Aorta (tissue), 5 donors: ENCODE results near the gene C16orf92. TPM values are rescaled to one million over a fixed set of nuclear protein-coding genes. Genes with fewer than 3 reads are reported as not detected.
"Not testable (repeated sequence)": the region's sequence is repeated elsewhere in the genome, so short reads cannot be mapped to it uniquely, and the experiment has no call there.

Experiments
- ATAC-seq: fragments of 200-7000 bp; cut with Tn5 transposase; one replicate; pipeline ENCODE4 v1.9.1; 2022; ENCODE audit warnings: moderate library complexity; ENCODE audit not compliant: low FRiP score
- DNase-seq, 2 donors: peaks; one replicate each; pipeline ENCODE4 v3.0.0-alpha.2; 2020
- H3K27ac ChIP-seq, 2 donors: one replicate each; pipeline ENCODE4 v1.5.1; 2013; ENCODE audit warnings: low read length in 2 of 2, mild to moderate bottlenecking in 2 of 2, moderate library complexity in 2 of 2, control low read depth in 1 of 2, inconsistent platforms in 1 of 2, low read depth in 1 of 2
- H3K27me3 ChIP-seq, 2 donors: one replicate each; pipeline ENCODE4 v1.6.1; 2013; ENCODE audit warnings: control low read depth in 1 of 2, low read length in 1 of 2, mild to moderate bottlenecking in 1 of 2, moderate library complexity in 1 of 2; ENCODE audit not compliant: insufficient read depth in 2 of 2, control insufficient read depth in 1 of 2
- H3K36me3 ChIP-seq, 2 donors: one replicate each; pipeline ENCODE4 v1.6.1; 2013; ENCODE audit warnings: control low read depth in 1 of 2, low read length in 1 of 2, mild to moderate bottlenecking in 1 of 2; ENCODE audit not compliant: insufficient read depth in 2 of 2, control insufficient read depth in 1 of 2
- H3K4me1 ChIP-seq, 2 donors: one replicate each; pipeline ENCODE4 v1.6.1; 2013; ENCODE audit warnings: low read length in 2 of 2, control low read depth in 1 of 2, mild to moderate bottlenecking in 1 of 2, moderate library complexity in 1 of 2; ENCODE audit not compliant: insufficient read depth in 2 of 2, control insufficient read depth in 1 of 2
- H3K4me3 ChIP-seq, 2 donors: one replicate each; pipeline ENCODE4 v1.5.1; 2013; ENCODE audit warnings: low read length in 2 of 2, control low read depth in 1 of 2, mild to moderate bottlenecking in 1 of 2
- H3K9me3 ChIP-seq: one replicate; pipeline ENCODE4 v1.6.1; 2013; ENCODE audit warnings: mild to moderate bottlenecking, low read length; ENCODE audit not compliant: control insufficient read depth
- WGBS, 2 donors: extraction: QIAGEN DNeasy Blood & Tissue Kit; methylation state at CpG; one replicate each; pipeline ENCODE4 v1.1.7; 2013; 5-methylcytosine and 5-hydroxymethylcytosine counted together
- intact Hi-C, 2 donors: fragments of 100-400 bp; cut with DNase I; formaldehyde crosslinking; loops; one replicate each; pipeline versions ENCODE4 v1.14.2 to v1.15.0; 2022
- polyA plus RNA-seq, 2 donors: library from polyadenylated mRNA; stranded (reverse); fragments of 200-250 nt; gene quantifications; one replicate each; pipeline ENCODE4 v1.2.3, GENCODE V29; 2013
- total RNA-seq, 2 donors: library from RNA; stranded (reverse); fragmentation: NEBNext Ultra II Directional; extraction: Animal tissue kit (Norgen Biotek cat#: 25700); gene quantifications; one replicate each; pipeline ENCODE4 v1.2.1, GENCODE V29; 2021
- donor health status: healthy with polysubstance abuse.
- donor health status: Bipolar disorder and iron deficiency.
- donor health status: DM: no; HTN: no; CAD: no.
- donor health status: DM: no; HTN: no; CAD: no.
- donor health status: DM: yes; HTN: yes; CAD: no.

The C16orf92 gene
- total and polyA plus RNA-seq, 4 donors: not detected

DNA sequence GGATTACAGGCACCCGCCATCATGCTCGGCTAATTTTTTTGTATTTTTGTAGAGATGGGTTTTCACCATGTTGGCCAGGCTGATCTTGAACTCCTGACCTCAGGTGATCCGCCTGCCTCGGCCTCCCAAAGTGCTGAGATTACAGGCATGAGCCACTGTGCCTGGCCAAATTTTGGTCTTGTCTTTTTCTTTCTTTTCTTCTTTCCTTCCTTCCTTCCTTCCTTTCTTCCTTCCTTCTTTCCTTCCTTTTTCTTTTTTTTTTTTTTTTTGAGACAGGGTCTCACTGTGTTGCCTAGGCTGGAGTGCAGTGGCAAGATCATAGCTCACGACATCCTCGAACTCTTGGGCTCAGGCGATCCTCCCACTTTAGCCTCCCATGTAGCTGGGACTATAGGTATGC lies 7.5 kb upstream of the C16orf92 start:
- 91 to 92% methylated on average over 7 of the region's 7 CpGs for WGBS, 2 donors
- H3K36me3 ChIP-seq, DNase-seq, ATAC-seq, H3K27ac ChIP-seq, H3K4me1 ChIP-seq, H3K4me3 ChIP-seq, intact Hi-C loops, H3K27me3 ChIP-seq, H3K9me3 ChIP-seq: not testable (repeated sequence)

GRCh38 chr16:30016555-30017276 lies 6.3 kb upstream of the C16orf92 start:
- no peak for ATAC-seq
- 70 to 74% methylated on average over 8 of the region's 8 CpGs for WGBS, 2 donors
- Histone ChIP-seq H3K4me1 (no peaks in the 10 kb centered on the region), H3K4me3 (no peak overlapping the region), H3K27ac (no peak overlapping the region), H3K36me3 (no peaks in the 10 kb centered on the region), H3K9me3 (no peaks in the 10 kb centered on the region), H3K27me3 (no peaks in the 10 kb centered on the region)
- no peak for DNase-seq
- intact Hi-C loops: no loop called here

DNA sequence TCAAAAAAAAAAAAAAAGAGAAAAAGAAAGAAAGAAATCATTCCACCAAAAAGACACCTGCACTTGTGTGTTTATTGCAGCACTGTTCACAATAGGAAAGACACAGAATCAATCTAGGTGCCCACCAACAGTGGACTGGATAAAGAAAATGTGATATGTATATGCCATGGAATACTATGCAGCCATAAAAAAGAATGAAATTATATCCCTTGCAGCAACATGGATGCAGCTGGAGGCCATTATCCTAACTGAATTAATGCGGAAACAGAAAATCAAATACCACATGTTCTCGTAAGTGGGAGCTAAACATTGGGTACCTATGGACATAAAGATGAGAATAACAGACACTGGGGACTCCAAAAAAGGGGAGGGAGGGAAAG lies 5.7 kb upstream of the C16orf92 start:
- WGBS, 2 donors: 98% methylated on average over 2 of the region's 2 CpGs

DNA sequence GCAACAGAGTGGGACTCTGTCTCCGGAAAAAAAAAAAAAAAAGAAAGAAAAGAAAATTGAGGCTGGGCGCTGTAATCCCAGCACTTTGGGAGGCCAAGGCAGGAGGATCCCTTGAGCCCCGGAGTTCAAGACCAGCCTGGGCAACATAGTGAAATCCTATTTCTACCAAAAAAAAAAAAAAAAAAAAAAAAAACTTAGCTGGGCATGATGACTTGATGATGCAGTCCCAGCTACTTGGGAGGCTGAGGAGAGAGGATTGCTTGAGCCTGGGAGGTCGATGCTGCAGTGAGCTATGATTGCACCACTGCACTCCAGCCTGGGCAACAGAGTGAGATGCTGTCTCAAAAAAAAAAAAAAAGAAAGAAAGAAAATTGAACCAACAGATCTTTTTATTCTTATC lies 5.1 kb upstream of the C16orf92 start:
- intact Hi-C loops, H3K27ac ChIP-seq, ATAC-seq, H3K27me3 ChIP-seq, H3K9me3 ChIP-seq, H3K36me3 ChIP-seq, H3K4me3 ChIP-seq, H3K4me1 ChIP-seq, DNase-seq: not testable (repeated sequence)
- WGBS, 2 donors: 80 to 92% methylated on average over 4 of the region's 4 CpGs

More for the DNA sequence above, 5.7 kb upstream of the C16orf92 start:
- Histone ChIP-seq H3K4me3 (no peak overlapping the region), H3K4me1 (no peaks in the 10 kb centered on the region), H3K9me3 (no peaks in the 10 kb centered on the region), H3K36me3 (no peaks in the 10 kb centered on the region), H3K27ac (no peak overlapping the region), H3K27me3 (no peaks in the 10 kb centered on the region)
- intact Hi-C loops: no loop called here
- ATAC-seq: no peak
- no peak for DNase-seq

DNA sequence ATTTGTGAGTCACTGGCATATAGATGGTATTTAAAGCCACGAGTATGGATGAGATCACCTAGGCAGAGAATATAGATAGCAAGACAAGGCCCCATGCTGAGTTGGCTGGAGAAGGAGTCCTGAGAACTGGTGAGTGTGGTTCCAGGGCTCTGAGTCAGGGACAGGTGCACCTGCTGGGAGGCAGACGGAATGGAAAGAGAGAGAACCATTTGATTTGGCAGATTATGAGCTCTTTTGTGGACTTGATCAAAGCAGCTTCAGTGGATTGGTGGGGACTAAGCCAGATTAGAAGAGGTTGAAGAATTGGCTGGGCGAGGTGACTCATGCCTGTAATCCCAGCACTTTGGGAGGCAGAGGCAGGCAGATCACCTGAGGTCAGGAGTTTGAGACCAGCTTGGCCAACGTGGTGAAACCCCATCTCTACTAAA lies 4.3 kb upstream of the C16orf92 start:
- no peaks in the 10 kb centered on the region for H3K9me3 ChIP-seq
- H3K27me3 ChIP-seq: no peaks in the 10 kb centered on the region
- H3K4me1 ChIP-seq: no peaks in the 10 kb centered on the region
- 67 to 69% methylated on average over 4 of the region's 4 CpGs for WGBS, 2 donors
- H3K36me3 ChIP-seq: no peaks in the 10 kb centered on the region
- DNase-seq (no peak), ATAC-seq (no peak)
- intact Hi-C loops: no loop called here
- no peak overlapping the region for H3K4me3 ChIP-seq
- H3K27ac ChIP-seq: no peak overlapping the region

DNA sequence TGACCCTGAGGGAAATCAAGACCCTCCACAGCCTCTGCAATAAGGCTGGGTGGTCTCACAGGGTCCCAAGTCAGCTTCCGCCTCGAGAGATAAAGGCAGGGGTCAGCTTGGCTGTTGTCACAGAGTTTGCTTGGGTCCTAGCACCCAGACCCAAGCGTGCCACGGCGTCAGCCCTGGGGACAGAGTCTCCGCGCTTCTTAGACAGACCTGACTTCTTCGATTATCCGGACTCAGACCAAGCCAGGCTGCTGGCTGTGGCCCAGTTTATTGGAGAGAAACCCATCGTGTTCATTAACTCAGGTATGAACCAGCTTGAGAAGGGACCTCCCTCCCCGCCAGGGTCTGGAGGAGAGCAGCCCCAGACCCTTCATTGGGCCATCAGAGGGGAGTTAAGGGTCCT lies 588 bp downstream of the C16orf92 start:
- WGBS, 2 donors: 83 to 84% methylated on average over 11 of the region's 11 CpGs
- DNase-seq (no peak), ATAC-seq (no peak)
- no peaks in the 10 kb centered on the region for H3K4me1 ChIP-seq
- H3K27ac ChIP-seq: no peak overlapping the region
- H3K4me3 ChIP-seq: no peak overlapping the region
- no peaks in the 10 kb centered on the region for H3K27me3 ChIP-seq
- H3K9me3 ChIP-seq: no peaks in the 10 kb centered on the region
- intact Hi-C loops: loop anchor here in 1 of 2 donors (10.0 kb wide), 1 partner anchor 329 kb away; no protein-coding TSS in a partner anchor
- H3K36me3 ChIP-seq: no peaks in the 10 kb centered on the region

DNA sequence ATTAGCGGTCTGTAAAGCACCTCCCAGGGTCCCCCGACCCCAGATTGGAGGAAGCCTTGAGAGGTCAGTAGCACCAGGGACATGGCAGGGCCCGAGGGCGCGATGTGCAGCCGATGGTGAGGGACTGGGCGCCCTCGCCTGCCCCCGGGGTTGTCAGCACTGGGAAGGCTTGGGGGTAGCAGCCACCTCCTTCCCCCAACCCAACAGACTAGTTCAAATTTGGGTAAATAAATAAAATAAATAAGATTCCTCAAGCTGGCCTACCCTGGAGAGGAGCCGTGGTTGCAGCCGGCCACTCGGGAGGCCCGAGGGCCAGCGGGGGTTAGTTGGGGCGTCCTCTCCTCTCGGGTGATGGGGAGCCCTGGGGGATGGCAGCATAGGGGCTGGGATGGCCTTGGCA lies 1.5 kb downstream of the C16orf92 start:
- H3K27me3 ChIP-seq: no peaks in the 10 kb centered on the region
- DNase-seq: no peak
- no peak overlapping the region for H3K27ac ChIP-seq
- H3K4me3 ChIP-seq: no peak overlapping the region
- intact Hi-C loops: loop anchor here in 1 of 2 donors (10.0 kb wide), 1 partner anchor 330 kb away; no protein-coding TSS in a partner anchor
- ATAC-seq: no peak
- H3K9me3 ChIP-seq: no peaks in the 10 kb centered on the region
- WGBS, 2 donors: 74 to 75% methylated on average over 14 to 16 of the region's 16 CpGs
- H3K36me3 ChIP-seq: no peaks in the 10 kb centered on the region
- H3K4me1 ChIP-seq: no peaks in the 10 kb centered on the region

DNA sequence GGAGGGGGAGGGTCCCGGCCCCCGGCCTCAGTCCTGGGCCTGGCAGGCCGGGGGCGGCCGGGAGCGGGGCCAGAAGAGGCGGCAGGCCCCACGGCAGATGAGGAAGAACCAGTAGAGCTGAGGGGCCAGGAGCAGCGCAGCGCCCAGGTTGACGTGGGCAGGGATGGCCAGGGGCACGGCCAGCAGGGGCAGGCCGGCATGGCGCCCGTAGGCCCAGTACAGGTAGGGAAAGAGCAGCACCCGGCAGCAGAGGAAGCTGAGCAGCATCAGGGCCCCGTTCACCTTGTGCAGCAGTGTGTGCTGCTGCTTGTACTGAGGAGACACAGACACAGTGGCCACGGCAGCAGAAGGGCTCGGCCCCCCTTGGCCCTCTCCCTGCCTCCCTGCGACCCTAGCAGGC lies 2.2 kb downstream of the C16orf92 start:
- 74 to 76% methylated on average over 20 of the region's 20 CpGs for WGBS, 2 donors

GRCh38 chr16:30025574-30025973 lies 2.6 kb downstream of the C16orf92 start:
- DNase-seq: no peak
- H3K4me3 ChIP-seq: no peak overlapping the region
- H3K27ac ChIP-seq: no peak overlapping the region
- H3K4me1 ChIP-seq: no peaks in the 10 kb centered on the region
- H3K27me3 ChIP-seq: no peaks in the 10 kb centered on the region
- H3K36me3 ChIP-seq: no peaks in the 10 kb centered on the region
- ATAC-seq: no peak
- intact Hi-C loops: loop anchor here in 1 of 2 donors (10.0 kb wide), 1 partner anchor 331 kb away; no protein-coding TSS in a partner anchor
- H3K9me3 ChIP-seq: no peaks in the 10 kb centered on the region
- 71 to 75% methylated on average over 7 of the region's 7 CpGs for WGBS, 2 donors

More for the DNA sequence above, 2.2 kb downstream of the C16orf92 start:
- DNase-seq (no peak), ATAC-seq (no peak)
- intact Hi-C loops: loop anchor here in 1 of 2 donors (10.0 kb wide), 1 partner anchor 330 kb away; no protein-coding TSS in a partner anchor
- Histone ChIP-seq H3K27me3 (no peaks in the 10 kb centered on the region), H3K4me3 (no peak overlapping the region), H3K9me3 (no peaks in the 10 kb centered on the region), H3K27ac (no peak overlapping the region), H3K4me1 (no peaks in the 10 kb centered on the region), H3K36me3 (no peaks in the 10 kb centered on the region)
